ENCODE measurements around the gene FGF6.

Gene FGF6

GRCh38 chr12:4454315-4454860 is 8.8 kb upstream of the FGF6 start:
- no peak overlapping the region for H3K4me3 ChIP-seq (ENCODE audit: low read depth, low read length)
- TF ChIP-seq, protein P1, sequence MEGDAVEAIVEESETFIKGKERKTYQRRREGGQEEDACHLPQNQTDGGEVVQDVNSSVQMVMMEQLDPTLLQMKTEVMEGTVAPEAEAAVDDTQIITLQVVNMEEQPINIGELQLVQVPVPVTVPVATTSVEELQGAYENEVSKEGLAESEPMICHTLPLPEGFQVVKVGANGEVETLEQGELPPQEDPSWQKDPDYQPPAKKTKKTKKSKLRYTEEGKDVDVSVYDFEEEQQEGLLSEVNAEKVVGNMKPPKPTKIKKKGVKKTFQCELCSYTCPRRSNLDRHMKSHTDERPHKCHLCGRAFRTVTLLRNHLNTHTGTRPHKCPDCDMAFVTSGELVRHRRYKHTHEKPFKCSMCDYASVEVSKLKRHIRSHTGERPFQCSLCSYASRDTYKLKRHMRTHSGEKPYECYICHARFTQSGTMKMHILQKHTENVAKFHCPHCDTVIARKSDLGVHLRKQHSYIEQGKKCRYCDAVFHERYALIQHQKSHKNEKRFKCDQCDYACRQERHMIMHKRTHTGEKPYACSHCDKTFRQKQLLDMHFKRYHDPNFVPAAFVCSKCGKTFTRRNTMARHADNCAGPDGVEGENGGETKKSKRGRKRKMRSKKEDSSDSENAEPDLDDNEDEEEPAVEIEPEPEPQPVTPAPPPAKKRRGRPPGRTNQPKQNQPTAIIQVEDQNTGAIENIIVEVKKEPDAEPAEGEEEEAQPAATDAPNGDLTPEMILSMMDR (IDR thresholded peaks at IDR 0.05; ENCODE audit: low read depth, low read length, missing control alignments) = no peak
- no peak for DNase-seq (ENCODE audit: low read depth)

GRCh38 chr12:4451694-4452093 is 6.1 kb upstream of the FGF6 start:
- H3K4me3 ChIP-seq (ENCODE audit: low read depth, low read length) = no peak overlapping the region
- DNase-seq (ENCODE audit: low read depth) = no peak
- TF ChIP-seq, protein P1 (IDR thresholded peaks at IDR 0.05; ENCODE audit: low read depth, low read length, missing control alignments) = no peak

DNA sequence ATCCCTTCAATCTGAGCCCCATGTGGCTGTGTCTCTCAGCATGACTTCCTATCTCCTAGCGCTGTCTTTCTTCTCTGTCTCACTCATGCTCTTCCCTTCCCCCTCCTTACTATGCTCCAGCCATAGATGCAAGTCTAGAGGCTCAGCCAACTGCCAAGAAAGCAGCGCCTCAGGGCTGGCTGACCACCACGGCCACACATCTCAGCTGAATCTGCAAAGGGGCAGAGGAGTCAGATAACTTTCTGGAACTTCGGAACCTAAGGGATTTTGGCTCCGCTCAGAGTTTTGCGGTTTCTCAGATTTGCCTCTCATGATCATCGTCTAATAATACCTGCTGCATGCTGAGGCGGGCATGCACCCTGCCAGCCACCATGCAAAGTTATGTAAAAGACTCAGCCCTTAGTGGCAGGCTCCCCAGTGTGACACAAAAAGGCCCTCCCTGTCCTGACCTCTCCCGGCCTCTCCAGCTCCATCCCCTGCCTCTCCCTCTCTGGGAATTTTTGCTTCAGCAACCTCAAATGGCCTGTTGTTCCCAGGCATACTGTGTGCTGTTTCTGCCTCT is 5.0 kb upstream of the FGF6 start:
- TF ChIP-seq, protein P1 (IDR thresholded peaks at IDR 0.05; ENCODE audit: low read depth, low read length, missing control alignments) = no peak
- no peak for DNase-seq (ENCODE audit: low read depth)
- H3K4me3 ChIP-seq (ENCODE audit: low read depth, low read length) = no peak overlapping the region

- TF ChIP-seq, protein P1 (IDR thresholded peaks at IDR 0.05; ENCODE audit: low read depth, low read length, missing control alignments) = no peak
- no peak for DNase-seq (ENCODE audit: low read depth)
- H3K4me3 ChIP-seq (ENCODE audit: low read depth, low read length) = no peak overlapping the region
These were observed 4.2 kb upstream of the FGF6 start for GRCh38 chr12:4449851-4450221.

DNA sequence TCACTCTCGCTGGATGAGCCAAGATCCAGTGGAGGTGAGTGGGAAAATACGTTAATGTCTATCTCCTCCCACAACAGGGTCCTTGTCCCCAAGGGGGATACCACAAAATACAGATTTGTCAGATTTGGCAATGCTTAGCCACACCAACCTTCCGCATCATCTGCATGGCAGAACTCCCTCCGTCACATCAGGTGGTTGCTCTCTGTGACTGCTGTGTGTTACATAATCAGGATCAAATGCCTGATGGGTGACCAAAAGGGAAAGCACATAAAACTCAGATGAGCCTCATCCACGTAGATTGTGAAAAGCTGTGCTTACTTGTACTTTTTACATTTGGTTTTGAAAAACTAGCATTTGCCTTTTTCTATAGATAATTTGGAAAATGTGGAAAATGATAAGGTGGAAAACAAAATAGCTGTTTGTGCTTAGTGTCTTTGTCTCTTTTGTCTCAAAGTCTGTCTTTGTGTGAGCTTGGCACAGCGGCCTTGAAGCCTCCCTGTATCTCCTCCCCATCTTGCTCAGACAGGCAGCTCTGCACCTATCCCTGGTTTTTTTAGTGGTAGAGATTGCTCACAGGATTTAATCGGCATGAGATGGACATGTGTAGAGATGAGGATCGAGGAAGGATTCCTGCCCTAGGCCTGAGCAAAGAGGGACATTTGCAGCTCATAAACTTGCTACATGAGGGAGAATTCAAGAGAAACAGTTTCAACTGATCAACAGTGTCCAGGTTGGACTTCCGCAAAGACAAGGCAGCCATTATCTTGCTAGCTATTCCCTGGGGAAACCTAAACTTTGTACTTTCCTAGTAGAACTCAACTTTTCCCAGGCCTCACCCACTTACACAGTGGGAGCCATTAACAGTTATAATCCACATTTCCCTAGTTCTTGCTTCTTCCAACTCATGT is 3.6 kb upstream of the FGF6 start:
- no peak overlapping the region for H3K4me3 ChIP-seq (ENCODE audit: low read depth, low read length)
- TF ChIP-seq, protein P1 (IDR thresholded peaks at IDR 0.05; ENCODE audit: low read depth, low read length, missing control alignments) = no peak
- no peak for DNase-seq (ENCODE audit: low read depth)

- TF ChIP-seq, protein P1 (IDR thresholded peaks at IDR 0.05; ENCODE audit: low read depth, low read length, missing control alignments) = no peak
- no peak for DNase-seq (ENCODE audit: low read depth)
- no peak overlapping the region for H3K4me3 ChIP-seq (ENCODE audit: low read depth, low read length)
These were observed 2.8 kb upstream of the FGF6 start for GRCh38 chr12:4448371-4448940.

Data from GM12864 (cell line).